Activated CD4-positive, alpha-beta T cell treated with anti-CD3 and anti-CD28 coated beads for 36 hours (primary cell): Measurements from ENCODE around the gene CC2D1B. TPM values are rescaled to one million over a fixed set of nuclear protein-coding genes. Genes with fewer than 3 reads are reported as not detected.
"Not testable (repeated sequence)": the region's sequence is repeated elsewhere in the genome, so short reads cannot be mapped to it uniquely, and the experiment has no call there.

Experiments used
- ATAC-seq: fragments of 200-7000 bp; cut with Tn5 transposase; one replicate; pipeline ENCODE4 v1.10.0; 2021; ENCODE audit warnings: mild to moderate bottlenecking, moderate library complexity
- CTCF ChIA-PET: fragments of 350-600 bp; sonication (Branson Sonifier 250); formaldehyde crosslinking; loops from one replicate; lab custom pipeline; 2021; ENCODE audit warnings: antibody characterized with exemption; lab: Charles Lee
- POLR2A ChIA-PET: fragments of 350-600 bp; sonication (Branson Sonifier 250); formaldehyde crosslinking; loops from one replicate; lab custom pipeline; 2021; ENCODE audit warnings: antibody characterized with exemption, inconsistent platforms; lab: Charles Lee
- DNase-seq: peaks from one replicate; pipeline ENCODE4 v3.0.0-alpha.2; 2020
- H3K27ac Mint-ChIP-seq: one replicate; pipeline ENCODE4 v1.8.0; 2021; ENCODE audit warnings: mixed read lengths
- H3K27me3 Mint-ChIP-seq: one replicate; pipeline ENCODE4 v1.8.0; 2021; ENCODE audit warnings: mixed read lengths
- H3K36me3 Mint-ChIP-seq: one replicate; pipeline ENCODE4 v1.8.0; 2021; ENCODE audit warnings: low read depth, mixed read lengths
- H3K4me1 Mint-ChIP-seq: one replicate; pipeline ENCODE4 v1.8.0; 2021; ENCODE audit warnings: mixed read lengths
- H3K4me3 Mint-ChIP-seq: one replicate; pipeline ENCODE4 v1.8.0; 2021; ENCODE audit warnings: mild to moderate bottlenecking, moderate library complexity, mixed read lengths
- H3K9me3 Mint-ChIP-seq: one replicate; pipeline ENCODE4 v1.8.0; 2021; ENCODE audit warnings: low read depth, mixed read lengths
- intact Hi-C, 2 experiments: fragments of 100-400 bp; cut with DNase I in 1 of 2; cut with micrococcal nuclease in 1 of 2; formaldehyde crosslinking; loops; one replicate each; pipeline versions ENCODE4 v1.14.2 to v1.15.1; 2022 to 2024; cut with DNase I, micrococcal nuclease
- total RNA-seq, 2 experiments: library from RNA; stranded (reverse); gene quantifications; one replicate each; pipeline ENCODE4 v1.2.3, GENCODE V29; 2021

The CC2D1B gene
- total RNA-seq, 2 experiments from 2014 or later, result 22.6 to 25.3 TPM

- Mint-ChIP-seq H3K27me3 (no peaks in the 10 kb centered on the region), H3K4me3 (no peak overlapping the region), H3K36me3 (peaks cover 61% of the 10 kb centered on the region), H3K4me1 (peaks cover 25% of the 10 kb centered on the region), H3K27ac (no peak overlapping the region), H3K9me3 (no peaks in the 10 kb centered on the region)
- DNase-seq, result no peak
- intact Hi-C loops, result loop anchor here in 1 of 2 experiments (5.0 to 10.0 kb wide), 3 partner anchors 153 to 345 kb away; partner anchors contain the start of genes BTF3L4, TUT4 and TXNDC12
- ChIA-PET CTCF (interaction anchor here (0.5 to 1.5 kb wide), 2 partner anchors 9 to 879 kb away, joined by 3 to 4 read pairs; no protein-coding TSS in a partner anchor), POLR2A (no interaction called here)
- no peak for ATAC-seq
These were observed 33.6 kb upstream of the CC2D1B start for GRCh38 chr1:52399629-52400028.

- no peak overlapping the region for H3K27ac Mint-ChIP-seq
- no peaks in the 10 kb centered on the region for H3K4me1 Mint-ChIP-seq
These were observed 27.2 kb upstream of the CC2D1B start for GRCh38 chr1:52393174-52393573.

GRCh38 chr1:52386458-52386857 is 20.5 kb upstream of the CC2D1B start:
- Mint-ChIP-seq H3K27ac (no peak overlapping the region), H3K36me3 (peaks cover 70% of the 10 kb centered on the region), H3K4me1 (no peaks in the 10 kb centered on the region), H3K27me3 (no peaks in the 10 kb centered on the region), H3K4me3 (no peak overlapping the region), H3K9me3 (no peaks in the 10 kb centered on the region)
- ChIA-PET POLR2A (no interaction called here), CTCF (no interaction called here)
- no peak for ATAC-seq
- intact Hi-C loops, result loop anchor here in 1 of 2 experiments (5.0 kb wide), 1 partner anchor 49 kb away; no protein-coding TSS in a partner anchor
- no peak for DNase-seq

More at GRCh38 chr1:52393174-52393573, 27.2 kb upstream of the CC2D1B start:
- ATAC-seq (peak; percentile 19), DNase-seq (no peak)
- no peaks in the 10 kb centered on the region for H3K9me3 Mint-ChIP-seq
- ChIA-PET POLR2A (no interaction called here), CTCF (interaction anchor here (0.8 to 2.4 kb wide), 2 partner anchors 11 to 20 kb away, joined by 3 to 5 read pairs; partner anchors contain the start of genes ORC1 and PRPF38A)
- no peaks in the 10 kb centered on the region for H3K27me3 Mint-ChIP-seq
- H3K36me3 Mint-ChIP-seq, result peaks cover 68% of the 10 kb centered on the region
- H3K4me3 Mint-ChIP-seq, result no peak overlapping the region
- intact Hi-C loops, result no loop called here

DNA sequence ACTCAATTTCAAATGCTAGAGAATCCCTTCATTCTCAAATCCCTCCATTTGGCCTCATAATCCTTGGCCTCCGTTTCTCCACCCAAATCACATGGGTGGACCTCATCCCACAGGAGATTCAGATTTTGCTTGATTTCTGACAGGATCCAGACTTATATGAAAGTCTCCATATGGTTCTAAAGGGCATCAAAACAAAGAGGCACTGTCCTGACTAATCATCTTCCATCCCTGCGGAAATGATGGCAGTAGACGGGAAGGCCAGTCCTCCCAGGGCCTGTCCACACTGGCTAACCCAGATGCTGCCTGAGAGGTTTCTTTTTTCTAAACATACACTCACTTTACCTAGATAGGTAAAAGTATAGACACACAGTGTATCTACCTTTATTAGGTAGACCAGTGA is 19.4 kb upstream of the CC2D1B start:
- Mint-ChIP-seq H3K27me3 (no peaks in the 10 kb centered on the region), H3K4me1 (no peaks in the 10 kb centered on the region), H3K36me3 (peaks cover 69% of the 10 kb centered on the region), H3K9me3 (no peaks in the 10 kb centered on the region), H3K4me3 (no peak overlapping the region), H3K27ac (no peak overlapping the region)
- intact Hi-C loops, result loop anchor here in 1 of 2 experiments (5.0 kb wide), 1 partner anchor 48 kb away; no protein-coding TSS in a partner anchor
- ChIA-PET POLR2A (no interaction called here), CTCF (no interaction called here)
- no peak for ATAC-seq
- DNase-seq, result no peak

DNA sequence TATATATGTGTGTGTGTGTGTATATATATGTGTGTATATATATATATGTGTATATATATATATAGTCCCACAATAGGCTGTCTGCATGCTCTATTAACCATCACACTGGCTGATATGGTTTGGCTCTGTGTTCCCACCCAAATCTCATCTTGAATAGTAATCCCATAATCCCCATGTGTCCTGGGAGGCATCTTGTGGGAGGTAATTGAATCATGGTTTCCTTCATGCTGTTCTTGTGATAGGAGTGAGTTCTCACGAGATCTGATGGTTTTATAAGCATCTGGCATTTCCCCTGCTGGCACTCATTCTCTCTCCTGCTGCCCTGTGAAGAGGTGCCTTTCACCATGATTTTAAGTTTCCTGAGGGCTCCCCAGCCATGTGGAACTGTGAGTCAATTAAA is 3.8 kb upstream of the CC2D1B start:
- intact Hi-C loops, result loop anchor here (5.0 to 10.0 kb wide), 8 partner anchors 228 to 1577 kb away; partner anchors contain the start of genes CPT2 (in 1 of the 2), EPS15 (in 1 of the 2), IFT25 (in 1 of the 2) and LRRC42 (in 1 of the 2)
- CTCF ChIA-PET, H3K27ac Mint-ChIP-seq, ATAC-seq, H3K4me3 Mint-ChIP-seq, DNase-seq, H3K27me3 Mint-ChIP-seq, H3K9me3 Mint-ChIP-seq, POLR2A ChIA-PET: not testable (repeated sequence)
- peaks cover 35% of the 10 kb centered on the region for H3K36me3 Mint-ChIP-seq
- H3K4me1 Mint-ChIP-seq, result peaks cover 23% of the 10 kb centered on the region

DNA sequence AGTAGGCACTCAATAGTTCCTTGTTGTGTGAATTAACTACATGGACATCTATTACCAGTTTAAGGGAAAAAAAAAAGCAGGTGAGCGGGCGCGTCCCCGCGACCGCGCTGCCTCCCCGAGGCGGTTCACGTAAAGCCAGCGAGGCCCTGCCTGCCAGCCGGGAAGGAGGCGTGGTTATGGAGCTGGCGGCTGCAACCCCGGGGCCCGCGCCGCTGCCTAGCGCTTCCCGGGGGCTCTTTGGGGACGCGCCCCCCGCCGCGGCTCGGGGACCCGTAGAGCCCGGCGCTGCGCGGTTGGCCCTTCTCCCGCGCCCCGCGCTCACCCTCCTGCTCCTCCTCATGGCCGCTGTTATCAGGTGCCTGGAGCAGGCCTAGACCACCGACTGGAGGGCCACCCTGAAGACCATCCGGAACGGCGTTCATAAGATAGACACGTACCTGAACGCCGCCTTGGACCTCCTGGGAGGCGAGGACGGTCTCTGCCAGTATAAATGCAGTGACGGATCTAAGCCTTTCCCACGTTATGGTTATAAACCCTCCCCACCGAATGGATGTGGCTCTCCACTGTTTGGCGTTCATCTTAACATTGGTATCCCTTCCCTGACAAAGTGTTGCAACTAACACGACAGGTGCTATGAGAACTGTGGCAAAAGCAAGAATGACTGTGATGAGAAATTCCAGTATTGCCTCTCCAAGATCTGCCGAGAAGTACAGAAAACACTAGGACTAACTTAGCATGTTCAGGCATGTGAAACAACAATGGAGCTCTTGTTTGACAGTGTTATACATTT is 2.6 kb upstream of the CC2D1B start:
- DNase-seq, result peak; percentile 79
- Mint-ChIP-seq H3K4me1 (peaks cover 35% of the 10 kb centered on the region), H3K4me3 (peak overlapping the region; percentile 32), H3K36me3 (peaks cover 30% of the 10 kb centered on the region), H3K9me3 (no peaks in the 10 kb centered on the region), H3K27ac (no peak overlapping the region), H3K27me3 (no peaks in the 10 kb centered on the region)
- intact Hi-C loops, result loop anchor here (5.0 to 10.0 kb wide), 8 partner anchors 226 to 1579 kb away; partner anchors contain the start of genes CPT2 (in 1 of the 2), EPS15 (in 1 of the 2), IFT25 (in 1 of the 2) and LRRC42 (in 1 of the 2)
- ChIA-PET CTCF (interaction anchor here (0.6 to 0.7 kb wide), 2 partner anchors 538 to 647 kb away, joined by 3 read pairs; no protein-coding TSS in a partner anchor), POLR2A (interaction anchor here (0.6 to 1.7 kb wide), 6 partner anchors 10 to 753 kb away, joined by 3 to 5 read pairs (median 4); partner anchors contain the start of genes ORC1 and PRPF38A)
- peak; percentile 7 for ATAC-seq

GRCh38 chr1:52367272-52367671 is 1.3 kb upstream of the CC2D1B start:
- ATAC-seq (no peak), DNase-seq (no peak)
- Mint-ChIP-seq H3K4me1 (peaks cover 44% of the 10 kb centered on the region), H3K36me3 (peaks cover 32% of the 10 kb centered on the region), H3K27me3 (no peaks in the 10 kb centered on the region), H3K9me3 (no peaks in the 10 kb centered on the region), H3K27ac (no peak overlapping the region), H3K4me3 (peak overlapping the region; percentile 94)
- ChIA-PET POLR2A (interaction anchor here (3.7 kb wide), 1 partner anchor 37 kb away, joined by 10 read pairs; the partner anchor contains the start of genes ORC1 and PRPF38A), CTCF (interaction anchor here (1.1 to 3.4 kb wide), 3 partner anchors 37 to 319 kb away, joined by 4 to 11 read pairs (median 9); partner anchors contain the start of genes ORC1 and PRPF38A)
- intact Hi-C loops, result loop anchor here (2.0 to 10.0 kb wide), 10 partner anchors 225 to 1580 kb away; partner anchors contain the start of genes CPT2 (in 1 of the 2), EPS15 (in 1 of the 2), GPX7 (in 1 of the 2) and IFT25 (in 1 of the 2)

GRCh38 chr1:52366517-52366827 is 467 bp upstream of the CC2D1B start:
- CTCF ChIA-PET, result interaction anchor here (1.1 to 3.4 kb wide), 3 partner anchors 38 to 320 kb away, joined by 4 to 11 read pairs (median 9); partner anchors contain the start of genes ORC1 and PRPF38A
- peaks cover 33% of the 10 kb centered on the region for H3K36me3 Mint-ChIP-seq
- peak overlapping the region; percentile 72 for H3K27ac Mint-ChIP-seq
- POLR2A ChIA-PET, result interaction anchor here (0.5 to 3.7 kb wide), 7 partner anchors 38 to 660 kb away, joined by 3 to 10 read pairs (median 3); partner anchors contain the start of genes BTF3L4, ORC1, PRPF38A and TXNDC12
- no peaks in the 10 kb centered on the region for H3K9me3 Mint-ChIP-seq
- ATAC-seq, result no peak
- peak overlapping the region; percentile 94 for H3K4me3 Mint-ChIP-seq
- H3K27me3 Mint-ChIP-seq, result no peaks in the 10 kb centered on the region
- intact Hi-C loops, result loop anchor here (1.0 to 10.0 kb wide), 19 partner anchors 38 to 1581 kb away; partner anchors contain the start of genes ORC1 (in 2 of the 2), PRPF38A (in 2 of the 2), TUT4 (in 2 of the 2) and ZFYVE9 (in 2 of the 2)
- peaks cover 44% of the 10 kb centered on the region for H3K4me1 Mint-ChIP-seq
- DNase-seq, result no peak

DNA sequence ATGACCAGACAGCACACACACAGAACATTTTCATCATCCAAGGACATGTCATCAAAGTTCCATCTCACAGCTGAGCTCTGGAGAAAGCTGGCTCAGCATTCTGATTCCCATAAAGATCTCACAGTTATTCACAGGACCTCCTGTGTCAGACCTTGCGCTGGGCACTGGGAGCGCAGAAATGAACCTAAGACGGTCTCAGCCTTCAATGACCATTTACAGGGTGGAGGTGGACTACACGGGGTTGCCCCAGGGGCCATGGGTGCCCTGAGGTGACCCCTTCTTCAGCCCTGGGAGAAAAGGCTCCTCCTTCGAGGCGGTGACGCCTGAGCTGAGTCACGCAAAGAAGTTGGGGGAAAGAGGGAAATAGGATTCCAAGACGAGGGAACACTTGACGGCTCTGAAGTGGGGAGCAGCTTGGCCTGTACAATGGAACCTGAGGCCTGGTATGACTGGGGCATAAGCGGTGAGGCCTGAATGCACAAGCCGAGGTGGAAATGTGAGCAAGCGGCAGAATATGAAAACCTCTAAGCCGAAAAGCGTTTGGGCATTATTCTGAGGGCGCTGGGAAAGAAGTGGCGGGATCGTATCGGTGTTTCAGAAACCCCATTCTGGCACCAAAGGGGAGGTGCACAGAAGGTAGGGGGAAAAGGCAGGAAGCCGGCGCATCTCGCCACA is 797 bp downstream of the CC2D1B start:
- intact Hi-C loops, result loop anchor here (2.0 to 10.0 kb wide), 9 partner anchors 223 to 1582 kb away; partner anchors contain the start of genes CPT2 (in 1 of the 2), EPS15 (in 1 of the 2), IFT25 (in 1 of the 2) and LRRC42 (in 1 of the 2)
- Mint-ChIP-seq H3K27me3 (no peaks in the 10 kb centered on the region), H3K36me3 (peaks cover 34% of the 10 kb centered on the region), H3K9me3 (no peaks in the 10 kb centered on the region), H3K4me1 (peaks cover 44% of the 10 kb centered on the region), H3K27ac (peak overlapping the region; percentile 93), H3K4me3 (peak overlapping the region; percentile 94)
- POLR2A ChIA-PET, result interaction anchor here (1.5 to 3.7 kb wide), 2 partner anchors 39 to 310 kb away, joined by 8 to 10 read pairs; partner anchors contain the start of genes BTF3L4, ORC1, PRPF38A and TXNDC12
- CTCF ChIA-PET, result interaction anchor here (0.9 to 3.4 kb wide), 3 partner anchors 16 to 321 kb away, joined by 4 to 9 read pairs (median 4); no protein-coding TSS in a partner anchor
- peak; percentile 46 for DNase-seq
- ATAC-seq, result no peak

DNA sequence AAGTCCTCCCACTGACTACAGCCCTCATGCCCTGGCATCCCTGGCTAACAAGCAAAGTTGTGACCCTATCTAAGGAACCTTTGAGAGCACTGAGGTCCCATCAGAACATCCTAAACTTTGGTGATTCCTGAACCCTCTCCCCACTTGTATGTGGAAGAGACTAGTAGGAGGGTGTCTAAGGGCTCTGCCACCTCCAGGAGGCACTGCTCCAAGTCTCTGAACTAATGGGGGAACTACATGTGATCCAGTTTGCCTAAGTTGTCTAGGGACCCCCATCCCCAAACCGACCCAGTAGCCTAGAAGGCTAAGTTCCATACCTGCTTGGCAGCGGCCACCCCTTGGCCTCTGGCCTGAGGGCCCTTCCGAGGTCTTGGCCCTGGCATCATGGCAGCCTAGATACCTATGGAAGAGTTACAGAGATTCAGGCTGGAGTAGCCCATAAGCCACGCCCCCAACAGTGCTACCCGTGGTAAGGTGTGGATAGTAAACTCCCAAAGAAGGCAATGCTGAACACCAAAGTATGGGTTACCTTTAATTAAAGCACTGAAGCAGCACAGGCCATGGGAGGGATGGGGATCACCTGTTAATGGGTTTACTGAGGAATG is 1.7 kb downstream of the CC2D1B start:
- DNase-seq, result peak; percentile 42

More for the DNA sequence above, 1.7 kb downstream of the CC2D1B start:
- Mint-ChIP-seq H3K27ac (peak overlapping the region; percentile 79), H3K4me1 (peaks cover 44% of the 10 kb centered on the region), H3K36me3 (peaks cover 32% of the 10 kb centered on the region), H3K27me3 (no peaks in the 10 kb centered on the region), H3K9me3 (no peaks in the 10 kb centered on the region), H3K4me3 (peak overlapping the region; percentile 94)
- ChIA-PET POLR2A (interaction anchor here (3.7 kb wide), 1 partner anchor 40 kb away, joined by 10 read pairs; the partner anchor contains the start of genes ORC1 and PRPF38A), CTCF (interaction anchor here (3.4 kb wide), 1 partner anchor 322 kb away, joined by 9 read pairs; no protein-coding TSS in a partner anchor)
- intact Hi-C loops, result loop anchor here in 1 of 2 experiments (2.0 to 10.0 kb wide), 2 partner anchors 830 to 962 kb away; partner anchors contain the start of gene CPT2
- no peak for ATAC-seq
